Esophagus muscularis mucosa (tissue), 3 donors: ENCODE measurements around the gene ADGRF4.

ENCODE experiments used
- POLR2AphosphoS5 ChIP-seq, 2 donors: sonication (generic); formaldehyde crosslinking; IDR thresholded peaks; one replicate each; pipeline ENCODE4 v1.6.1; 2017; ENCODE audit warnings: antibody characterized with exemption in 2 of 2
- TF ChIP-seq, protein P1 (sequence below), 3 experiments: fragments of 200-600 bp in 2 of 3; fragments of 450-650 bp in 1 of 3; sonication (generic) in 2 of 3; IDR thresholded peaks; one replicate each; pipeline ENCODE4 v1.5.1; 2017 to 2019; ENCODE audit warnings: antibody characterized with exemption in 3 of 3, mild to moderate bottlenecking in 2 of 3, moderate library complexity in 1 of 3

DNA sequence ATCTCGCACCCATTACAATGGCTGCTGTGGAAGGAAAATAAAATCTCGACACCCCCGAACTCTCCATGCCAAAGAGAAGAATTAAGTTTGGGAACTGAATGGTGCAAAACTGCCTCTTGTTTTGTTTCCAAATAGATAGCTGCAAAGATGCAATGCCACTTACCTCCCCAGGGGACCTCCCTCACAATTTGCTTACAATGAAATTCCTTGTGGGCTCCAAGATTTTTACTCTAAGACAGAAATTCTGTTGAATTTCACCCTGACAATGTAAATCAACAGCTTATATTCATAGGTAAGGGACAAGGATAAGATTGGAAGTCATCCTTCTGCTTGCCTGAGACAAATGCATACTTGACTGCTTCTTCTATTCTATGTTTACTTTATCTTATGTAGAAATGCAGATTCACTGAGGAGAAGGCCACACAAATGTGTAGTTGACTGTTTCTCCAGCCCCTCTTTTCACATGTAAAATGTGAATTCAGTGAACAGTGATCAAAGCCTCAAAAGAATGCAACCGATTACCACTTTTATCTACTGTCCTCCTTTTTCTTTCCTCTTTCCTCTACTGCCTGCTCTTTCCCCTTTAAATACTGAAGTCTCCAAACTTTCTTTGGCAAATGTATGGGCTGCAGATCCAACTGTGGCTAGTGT is 36.6 kb downstream of the ADGRF4 start:
- TF ChIP-seq POLR2AphosphoS5 (IDR thresholded peaks at IDR 0.05): no peak
- TF ChIP-seq, protein P1, sequence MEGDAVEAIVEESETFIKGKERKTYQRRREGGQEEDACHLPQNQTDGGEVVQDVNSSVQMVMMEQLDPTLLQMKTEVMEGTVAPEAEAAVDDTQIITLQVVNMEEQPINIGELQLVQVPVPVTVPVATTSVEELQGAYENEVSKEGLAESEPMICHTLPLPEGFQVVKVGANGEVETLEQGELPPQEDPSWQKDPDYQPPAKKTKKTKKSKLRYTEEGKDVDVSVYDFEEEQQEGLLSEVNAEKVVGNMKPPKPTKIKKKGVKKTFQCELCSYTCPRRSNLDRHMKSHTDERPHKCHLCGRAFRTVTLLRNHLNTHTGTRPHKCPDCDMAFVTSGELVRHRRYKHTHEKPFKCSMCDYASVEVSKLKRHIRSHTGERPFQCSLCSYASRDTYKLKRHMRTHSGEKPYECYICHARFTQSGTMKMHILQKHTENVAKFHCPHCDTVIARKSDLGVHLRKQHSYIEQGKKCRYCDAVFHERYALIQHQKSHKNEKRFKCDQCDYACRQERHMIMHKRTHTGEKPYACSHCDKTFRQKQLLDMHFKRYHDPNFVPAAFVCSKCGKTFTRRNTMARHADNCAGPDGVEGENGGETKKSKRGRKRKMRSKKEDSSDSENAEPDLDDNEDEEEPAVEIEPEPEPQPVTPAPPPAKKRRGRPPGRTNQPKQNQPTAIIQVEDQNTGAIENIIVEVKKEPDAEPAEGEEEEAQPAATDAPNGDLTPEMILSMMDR (IDR thresholded peaks at IDR 0.05): no peak
